H1 (cell line): ENCODE results near the gene SLC1A2. TPM values are rescaled to one million over a fixed set of nuclear protein-coding genes. Genes with fewer than 3 reads are reported as not detected.

ENCODE experiments used
- KDM5A ChIP-seq: fragments of 200-600 bp; IDR thresholded peaks from 2 replicates; pipeline ENCODE4 v1.7.1; 2012; ENCODE audit warnings: mild to moderate bottlenecking, low read length, inconsistent platforms, mixed read lengths
- POLR2AphosphoS5 ChIP-seq: IDR thresholded peaks from 2 replicates; pipeline ENCODE4 v1.6.1; 2011; ENCODE audit warnings: low read depth, low read length
- polyA plus RNA-seq, 7 experiments: library from polyadenylated mRNA; depleted of rRNA in 3 of 7; stranded (reverse) in 5 of 7; unstranded in 2 of 7; fragments of >200 nt in 5 of 7; fragments of 200-250 nt in 2 of 7; gene quantifications; 1 replicate in 5 of 7; 2 replicates in 1 of 7; 4 replicates in 1 of 7; pipeline versions ENCODE4 v1.2.1 to v1.2.3, GENCODE V29; 2011 to 2013; ENCODE audit warnings: missing spikeins in 2 of 7, mixed read lengths in 2 of 7
- total RNA-seq: library from RNA; stranded (reverse); fragmentation: NEBNext Ultra II Directional; extraction: Animal tissue kit (Norgen Biotek cat#: 25700); gene quantifications from 2 replicates; pipeline ENCODE4 v1.2.1, GENCODE V29; 2021

SLC1A2 gene
- total and polyA plus RNA-seq, 2 of the 8 experiments (the other 6 are each of a cell fraction or from before 2014, with no cell fraction given): 0.57 to 1.2 TPM

- TF ChIP-seq KDM5A (no peak), POLR2AphosphoS5 (no peak)
Measured at GRCh38 chr11:35414311-35414710, 5.0 kb downstream of the SLC1A2 start (continued).
